Measurements from ENCODE around the gene RCBTB2. TPM values are rescaled to one million over a fixed set of nuclear protein-coding genes. Genes with fewer than 3 reads are reported as not detected.

The RCBTB2 gene
- total RNA-seq, 2 experiments from 2014 or later: 18.3 to 21.5 TPM

DNA sequence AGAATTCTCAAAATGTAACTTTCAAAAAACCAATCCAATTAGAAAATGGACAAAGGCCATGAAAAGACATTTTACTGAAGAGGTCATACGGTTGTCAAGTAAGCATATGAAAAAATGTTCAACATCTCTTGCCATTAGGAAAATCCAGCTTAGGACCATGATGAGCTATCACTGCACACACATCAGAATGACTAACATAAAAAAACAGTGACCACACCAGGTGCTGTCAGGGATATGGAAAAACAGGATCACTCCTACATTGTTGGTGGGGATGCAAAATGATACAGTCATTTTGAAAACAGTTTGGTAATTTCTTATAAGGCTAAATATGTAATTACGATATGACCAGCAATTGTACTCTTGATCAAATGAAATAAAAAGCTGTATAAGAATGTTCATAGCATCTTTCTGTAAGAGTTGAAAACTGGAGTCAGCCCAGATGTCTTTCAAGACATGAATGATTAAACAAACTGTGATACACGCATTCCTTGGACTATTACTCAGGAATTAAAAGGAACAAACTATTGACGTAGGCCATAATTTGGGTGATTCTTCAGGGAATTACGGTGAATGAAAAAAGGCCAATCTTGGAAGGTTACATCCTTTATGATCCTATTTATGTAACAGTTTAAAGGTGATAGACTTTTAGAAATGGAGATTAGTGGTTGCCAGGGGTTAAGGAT is 26.9 kb upstream of the RCBTB2 start:
- Mint-ChIP-seq H3K4me1 (peaks cover 49% of the 10 kb centered on the region), H3K9me3 (peaks cover 23% of the 10 kb centered on the region), H3K4me3 (peak overlapping the region; percentile 9), H3K27ac (no peak overlapping the region), H3K27me3 (peaks cover 25% of the 10 kb centered on the region), H3K36me3 (peaks cover 45% of the 10 kb centered on the region)
- DNase-seq (no peak), ATAC-seq (ENCODE audit: low read depth) (no peak)
- POLR2A ChIA-PET: interaction anchor here (4.8 kb wide), 1 partner anchor 28 kb away, joined by 40 read pairs; the partner anchor contains the start of gene RCBTB2

DNA sequence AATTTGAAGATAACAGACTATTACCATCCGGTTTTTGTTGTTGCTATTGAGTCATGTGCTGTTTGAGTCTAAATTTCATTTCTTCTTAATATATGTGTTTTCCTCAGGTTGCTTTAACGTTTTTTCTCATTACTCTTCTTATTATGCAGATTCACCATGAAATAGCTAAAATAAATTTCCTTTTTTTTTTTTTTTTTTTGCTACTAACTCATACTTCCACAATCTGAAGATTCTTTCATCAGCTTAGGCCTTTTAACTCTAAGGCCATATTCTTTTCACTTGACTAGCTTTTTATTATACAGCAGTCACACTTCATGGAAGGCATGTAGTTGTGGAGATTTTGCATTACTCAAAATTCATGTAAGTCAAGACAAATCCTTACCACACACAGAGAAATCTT is 23.9 kb upstream of the RCBTB2 start:
- H3K4me1 Mint-ChIP-seq: peaks cover 28% of the 10 kb centered on the region
- ATAC-seq (ENCODE audit: low read depth) (no peak), DNase-seq (no peak)
- H3K36me3 Mint-ChIP-seq: peaks cover 51% of the 10 kb centered on the region
- peaks cover 31% of the 10 kb centered on the region for H3K9me3 Mint-ChIP-seq
- no peak overlapping the region for H3K4me3 Mint-ChIP-seq
- H3K27ac Mint-ChIP-seq: no peak overlapping the region
- POLR2A ChIA-PET: no interaction called here
- peaks cover 27% of the 10 kb centered on the region for H3K27me3 Mint-ChIP-seq

DNA sequence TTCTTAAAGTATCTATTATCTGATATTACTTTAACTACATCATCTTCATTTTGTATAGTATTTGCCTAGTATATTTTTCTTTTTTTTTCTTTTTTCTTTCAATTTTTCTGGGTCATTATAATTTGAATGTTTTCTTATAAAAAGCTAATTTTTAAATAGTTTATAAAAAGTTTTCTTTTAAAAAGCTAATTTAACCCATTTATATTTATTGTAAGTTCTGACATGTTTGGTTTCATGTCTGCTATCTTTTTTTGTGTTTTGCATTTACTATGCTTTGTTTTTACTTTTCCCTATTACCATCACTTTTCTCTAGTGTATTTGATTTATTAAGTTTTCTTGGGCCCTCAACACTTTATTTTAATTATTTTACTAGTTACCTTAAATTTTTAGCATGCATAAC is 22.6 kb upstream of the RCBTB2 start:
- Mint-ChIP-seq H3K27me3 (peaks cover 24% of the 10 kb centered on the region), H3K4me3 (no peak overlapping the region), H3K4me1 (peaks cover 18% of the 10 kb centered on the region), H3K9me3 (peaks cover 34% of the 10 kb centered on the region), H3K27ac (no peak overlapping the region), H3K36me3 (peaks cover 48% of the 10 kb centered on the region)
- ATAC-seq (ENCODE audit: low read depth) (no peak), DNase-seq (no peak)
- POLR2A ChIA-PET: no interaction called here

DNA sequence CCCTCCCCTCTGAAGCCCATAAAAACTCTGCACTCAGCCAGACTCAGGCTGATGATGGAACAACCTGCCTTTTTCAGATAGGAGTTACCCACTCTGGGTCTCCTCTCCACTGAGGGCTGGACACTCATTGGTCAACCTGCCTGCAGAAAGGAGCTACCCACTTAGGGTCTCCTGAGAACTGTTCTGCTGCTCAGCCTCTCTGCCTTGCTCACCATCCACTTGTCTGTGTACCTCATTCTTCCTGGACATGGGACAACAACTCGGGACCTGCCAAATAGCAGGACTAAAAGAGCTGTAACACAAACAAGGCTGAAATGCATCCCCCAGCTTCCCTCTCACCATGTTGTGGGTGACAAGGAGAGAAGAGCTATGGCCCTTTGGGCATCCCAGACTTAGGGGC is 18.4 kb upstream of the RCBTB2 start:
- peaks cover 27% of the 10 kb centered on the region for H3K36me3 Mint-ChIP-seq
- H3K9me3 Mint-ChIP-seq: peaks cover 26% of the 10 kb centered on the region
- H3K27ac Mint-ChIP-seq: no peak overlapping the region
- H3K4me3 Mint-ChIP-seq: no peak overlapping the region
- H3K27me3 Mint-ChIP-seq: peaks cover 8% of the 10 kb centered on the region
- ATAC-seq (ENCODE audit: low read depth) (no peak), DNase-seq (no peak)
- peaks cover 2% of the 10 kb centered on the region for H3K4me1 Mint-ChIP-seq
- POLR2A ChIA-PET: interaction anchor here (0.6 kb wide), 2 partner anchors 10 to 12 kb away, joined by 3 to 4 read pairs; no protein-coding TSS in a partner anchor

DNA sequence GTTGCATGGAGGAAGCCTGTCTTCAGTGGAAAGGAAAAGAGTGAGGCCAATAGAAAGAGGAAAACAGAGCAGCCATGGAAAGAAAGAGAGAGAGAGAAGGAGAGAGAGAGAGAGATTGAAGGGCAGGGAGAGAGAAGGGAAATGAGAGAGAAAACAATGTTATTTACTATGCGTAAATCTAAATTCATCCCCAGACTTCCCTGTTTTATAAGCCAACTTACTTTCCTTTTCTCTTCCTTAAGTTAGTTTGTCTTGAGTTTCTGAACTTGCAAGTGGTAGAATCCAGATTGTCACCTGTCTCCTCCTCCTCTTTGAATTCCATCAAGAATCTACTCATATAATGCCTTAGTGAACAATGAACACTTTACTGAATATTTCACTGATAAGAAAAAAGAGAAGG is 16.8 kb upstream of the RCBTB2 start:
- DNase-seq: no peak
- no peak overlapping the region for H3K27ac Mint-ChIP-seq
- peaks cover 12% of the 10 kb centered on the region for H3K27me3 Mint-ChIP-seq

DNA sequence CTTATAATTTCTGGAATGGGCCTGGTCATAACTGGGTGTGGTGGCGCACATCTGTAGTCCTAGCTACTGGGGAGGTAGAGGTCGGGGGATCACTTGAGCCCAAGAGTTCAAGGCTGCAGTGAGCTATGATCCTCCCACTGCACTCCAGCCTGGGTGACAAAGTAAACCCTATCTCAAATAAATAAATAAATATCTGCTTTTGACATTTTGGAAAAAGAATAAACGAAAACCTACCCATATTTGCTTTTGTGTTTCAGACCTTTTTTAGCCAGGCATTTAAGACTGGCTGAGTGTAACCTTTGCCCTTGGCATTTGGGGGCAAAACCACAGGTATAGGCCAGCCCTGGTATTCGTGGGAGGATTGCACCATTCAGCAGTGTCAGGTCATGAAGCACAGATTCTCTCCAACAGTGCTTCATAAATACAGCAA is 14.8 kb upstream of the RCBTB2 start:
- DNase-seq (no peak), ATAC-seq (ENCODE audit: low read depth) (no peak)
- POLR2A ChIA-PET: no interaction called here
- Mint-ChIP-seq H3K27me3 (peaks cover 10% of the 10 kb centered on the region), H3K4me3 (no peak overlapping the region), H3K9me3 (peaks cover 19% of the 10 kb centered on the region), H3K27ac (no peak overlapping the region), H3K36me3 (peaks cover 22% of the 10 kb centered on the region), H3K4me1 (peaks cover 3% of the 10 kb centered on the region)

More for the DNA sequence above, 16.8 kb upstream of the RCBTB2 start:
- POLR2A ChIA-PET: no interaction called here
- no peak for ATAC-seq (ENCODE audit: low read depth)
- H3K4me1 Mint-ChIP-seq: peaks cover 2% of the 10 kb centered on the region
- peaks cover 20% of the 10 kb centered on the region for H3K36me3 Mint-ChIP-seq
- no peak overlapping the region for H3K4me3 Mint-ChIP-seq
- peaks cover 22% of the 10 kb centered on the region for H3K9me3 Mint-ChIP-seq

DNA sequence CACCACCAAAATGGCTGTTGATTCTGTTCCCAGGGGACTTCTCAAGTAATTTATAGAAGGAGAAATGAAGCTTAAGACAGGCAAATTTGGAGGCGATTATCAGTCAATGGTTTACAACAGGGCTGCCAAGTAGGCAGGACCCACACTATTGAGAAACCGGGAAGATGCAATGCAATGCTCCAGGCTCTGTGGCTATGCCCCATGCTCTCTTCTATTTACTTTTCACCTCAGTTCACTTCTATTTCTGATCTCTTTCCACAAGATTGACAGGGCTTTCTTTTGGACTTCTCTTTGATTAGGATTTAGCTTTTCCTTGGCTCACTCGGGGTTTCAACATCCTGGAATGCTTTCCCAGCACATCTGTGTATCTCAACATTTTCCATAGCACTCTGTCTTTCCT is 12.7 kb upstream of the RCBTB2 start:
- Mint-ChIP-seq H3K36me3 (peaks cover 17% of the 10 kb centered on the region), H3K27ac (no peak overlapping the region), H3K9me3 (peaks cover 9% of the 10 kb centered on the region), H3K27me3 (peaks cover 6% of the 10 kb centered on the region), H3K4me3 (no peak overlapping the region), H3K4me1 (peaks cover 3% of the 10 kb centered on the region)
- POLR2A ChIA-PET: no interaction called here
- no peak for ATAC-seq (ENCODE audit: low read depth)
- no peak for DNase-seq

DNA sequence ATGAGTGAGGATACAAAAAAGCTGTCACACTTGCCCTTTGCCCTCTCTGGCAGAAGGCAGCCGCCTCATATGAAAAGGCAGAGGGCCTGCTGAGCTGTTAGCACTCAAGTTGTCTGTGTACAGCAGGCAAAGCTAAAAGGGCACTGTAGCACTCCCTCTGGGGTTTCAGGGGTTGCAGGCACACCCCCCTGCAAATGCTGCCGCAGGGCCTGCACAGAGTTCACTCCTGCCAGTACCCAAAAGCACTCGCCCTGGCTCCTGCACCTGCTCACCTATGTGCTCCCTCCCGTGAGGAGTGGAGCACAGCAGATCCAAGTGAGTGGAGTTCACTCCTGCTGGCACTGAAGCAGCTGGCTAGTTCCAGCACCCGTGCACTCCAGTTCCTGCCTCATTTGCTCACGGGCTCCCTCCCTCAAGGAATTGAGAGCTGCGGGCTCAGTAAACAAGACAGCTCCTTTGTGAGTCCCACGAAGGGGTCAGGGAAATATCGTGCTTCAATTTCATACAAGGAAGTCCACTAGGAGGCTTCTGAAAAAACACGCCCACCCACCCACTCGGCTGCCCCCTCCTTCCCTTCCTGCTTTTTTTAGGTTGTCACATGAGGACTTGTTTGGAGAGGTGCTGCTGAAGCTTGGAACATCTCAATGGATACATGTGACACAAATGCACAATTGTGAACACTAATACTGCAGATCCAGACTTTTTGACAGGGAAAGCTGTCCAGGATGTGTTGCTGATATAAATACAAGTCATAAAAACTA is 9.9 kb upstream of the RCBTB2 start:
- H3K27me3 Mint-ChIP-seq: peaks cover 6% of the 10 kb centered on the region
- DNase-seq: no peak
- POLR2A ChIA-PET: interaction anchor here (3.0 kb wide), 1 partner anchor 10 kb away, joined by 17 read pairs; the partner anchor contains the start of gene RCBTB2
- no peak overlapping the region for H3K27ac Mint-ChIP-seq
- no peaks in the 10 kb centered on the region for H3K9me3 Mint-ChIP-seq
- H3K36me3 Mint-ChIP-seq: peaks cover 17% of the 10 kb centered on the region
- no peak overlapping the region for H3K4me3 Mint-ChIP-seq
- peaks cover 6% of the 10 kb centered on the region for H3K4me1 Mint-ChIP-seq
- ATAC-seq (ENCODE audit: low read depth): no peak

DNA sequence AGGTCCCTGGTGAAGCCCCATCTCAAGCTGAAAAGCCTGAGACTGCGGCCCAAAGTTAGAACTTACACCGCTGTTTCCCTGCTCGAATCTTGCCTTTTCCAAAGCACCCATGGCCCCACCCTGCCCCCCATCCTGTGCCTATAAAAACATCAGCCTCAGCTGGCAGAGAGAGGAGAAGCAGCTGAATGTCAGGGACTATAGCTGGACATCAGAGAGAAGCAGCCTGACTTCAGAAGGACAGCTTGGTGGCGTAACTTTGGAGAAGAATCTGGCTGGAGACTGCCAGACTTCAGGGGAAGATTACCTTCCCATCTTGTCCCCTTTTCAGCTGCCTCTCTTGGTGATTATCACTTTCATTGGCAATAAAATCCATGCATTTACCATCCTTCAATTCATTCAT is 9.3 kb upstream of the RCBTB2 start:
- peaks cover 6% of the 10 kb centered on the region for H3K4me1 Mint-ChIP-seq
- H3K9me3 Mint-ChIP-seq: peaks cover 4% of the 10 kb centered on the region
- peaks cover 6% of the 10 kb centered on the region for H3K27me3 Mint-ChIP-seq
- H3K36me3 Mint-ChIP-seq: peaks cover 22% of the 10 kb centered on the region
- POLR2A ChIA-PET: interaction anchor here (3.0 kb wide), 1 partner anchor 9 kb away, joined by 17 read pairs; the partner anchor contains the start of gene RCBTB2
- no peak overlapping the region for H3K4me3 Mint-ChIP-seq
- DNase-seq (no peak), ATAC-seq (ENCODE audit: low read depth) (no peak)
- H3K27ac Mint-ChIP-seq: no peak overlapping the region

DNA sequence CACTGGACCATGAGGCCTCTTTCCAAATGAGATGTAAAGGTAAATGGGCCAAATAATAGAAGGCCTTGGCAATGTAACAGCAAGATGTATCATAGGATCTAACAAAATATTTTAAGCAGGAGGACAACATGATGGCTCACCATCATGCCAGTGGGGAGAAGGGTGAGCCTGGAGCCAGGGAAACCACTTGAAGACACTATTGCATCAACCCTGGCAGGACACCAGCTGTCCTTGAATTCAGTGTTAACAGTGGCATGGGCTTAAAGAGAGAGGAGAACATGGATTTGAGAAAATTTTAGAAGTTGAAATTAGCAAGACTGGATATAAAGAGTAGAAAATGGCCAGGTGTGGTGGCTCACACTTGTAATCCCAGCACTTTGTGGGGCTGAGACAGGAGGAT is 6.7 kb upstream of the RCBTB2 start:
- Mint-ChIP-seq H3K27ac (no peak overlapping the region), H3K27me3 (peaks cover 2% of the 10 kb centered on the region), H3K36me3 (peaks cover 29% of the 10 kb centered on the region), H3K4me1 (peaks cover 9% of the 10 kb centered on the region), H3K9me3 (peaks cover 17% of the 10 kb centered on the region), H3K4me3 (no peak overlapping the region)
- POLR2A ChIA-PET: no interaction called here
- no peak for DNase-seq
- ATAC-seq (ENCODE audit: low read depth): no peak

DNA sequence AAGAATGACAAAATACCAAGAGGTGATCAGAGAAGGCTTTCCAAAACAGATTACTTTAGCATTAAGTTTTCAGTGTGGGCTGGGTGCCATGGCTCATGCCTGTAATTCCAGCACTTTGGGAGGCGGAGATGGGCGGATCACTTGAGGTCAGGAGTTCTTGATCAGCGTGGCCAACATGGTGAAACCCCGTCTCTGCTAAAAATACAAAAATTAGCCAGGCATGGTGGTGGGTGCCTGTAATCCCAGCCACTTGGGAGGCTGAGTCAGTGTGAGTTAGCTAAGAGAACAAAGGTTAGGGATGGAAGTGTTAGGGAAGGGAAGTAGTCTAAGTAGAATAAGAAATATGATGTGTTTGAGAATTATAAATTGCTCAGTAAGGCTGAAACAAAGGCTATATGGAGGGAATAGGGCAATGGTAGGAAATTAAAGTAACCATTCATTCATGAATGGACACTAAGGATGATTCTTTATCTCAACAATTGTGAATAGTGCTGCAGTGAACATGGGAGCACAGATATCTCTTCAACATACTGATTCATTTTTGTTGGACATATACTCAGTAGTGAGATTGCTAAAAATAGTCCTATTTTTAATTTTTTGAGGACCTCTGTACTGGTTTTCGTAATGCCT is 3.9 kb upstream of the RCBTB2 start:
- peaks cover 21% of the 10 kb centered on the region for H3K4me1 Mint-ChIP-seq
- no peak for ATAC-seq (ENCODE audit: low read depth)
- H3K9me3 Mint-ChIP-seq: peaks cover 17% of the 10 kb centered on the region
- peaks cover 2% of the 10 kb centered on the region for H3K27me3 Mint-ChIP-seq
- no peak for DNase-seq
- H3K36me3 Mint-ChIP-seq: peaks cover 25% of the 10 kb centered on the region
- no peak overlapping the region for H3K27ac Mint-ChIP-seq
- H3K4me3 Mint-ChIP-seq: no peak overlapping the region
- POLR2A ChIA-PET: no interaction called here

DNA sequence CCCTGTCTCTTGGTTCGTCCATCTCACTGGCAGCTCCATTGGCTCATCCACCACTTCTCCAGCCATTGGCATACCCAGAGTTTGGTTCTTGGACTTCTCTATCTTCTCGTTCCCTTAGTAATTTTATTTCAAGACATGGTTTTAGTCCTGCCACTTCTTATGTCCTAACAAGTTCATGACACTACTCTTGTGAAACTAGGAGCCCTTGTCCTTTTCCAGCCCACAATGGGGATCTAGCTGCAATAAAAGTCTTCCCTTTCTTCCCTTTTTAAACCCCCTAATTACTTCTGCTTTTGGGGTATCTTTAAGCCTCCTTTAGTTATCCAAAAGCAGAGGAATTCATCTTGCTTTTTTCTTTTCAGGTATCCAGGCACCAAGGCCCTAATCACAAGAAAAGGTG is 2.9 kb upstream of the RCBTB2 start:
- DNase-seq (no peak), ATAC-seq (ENCODE audit: low read depth) (no peak)
- H3K4me1 Mint-ChIP-seq: peaks cover 31% of the 10 kb centered on the region
- peaks cover 17% of the 10 kb centered on the region for H3K9me3 Mint-ChIP-seq
- POLR2A ChIA-PET: interaction anchor here (0.6 kb wide), 1 partner anchor 301 kb away, joined by 3 read pairs; no protein-coding TSS in a partner anchor
- H3K27me3 Mint-ChIP-seq: peaks cover 2% of the 10 kb centered on the region
- H3K27ac Mint-ChIP-seq: no peak overlapping the region
- peaks cover 25% of the 10 kb centered on the region for H3K36me3 Mint-ChIP-seq
- no peak overlapping the region for H3K4me3 Mint-ChIP-seq

DNA sequence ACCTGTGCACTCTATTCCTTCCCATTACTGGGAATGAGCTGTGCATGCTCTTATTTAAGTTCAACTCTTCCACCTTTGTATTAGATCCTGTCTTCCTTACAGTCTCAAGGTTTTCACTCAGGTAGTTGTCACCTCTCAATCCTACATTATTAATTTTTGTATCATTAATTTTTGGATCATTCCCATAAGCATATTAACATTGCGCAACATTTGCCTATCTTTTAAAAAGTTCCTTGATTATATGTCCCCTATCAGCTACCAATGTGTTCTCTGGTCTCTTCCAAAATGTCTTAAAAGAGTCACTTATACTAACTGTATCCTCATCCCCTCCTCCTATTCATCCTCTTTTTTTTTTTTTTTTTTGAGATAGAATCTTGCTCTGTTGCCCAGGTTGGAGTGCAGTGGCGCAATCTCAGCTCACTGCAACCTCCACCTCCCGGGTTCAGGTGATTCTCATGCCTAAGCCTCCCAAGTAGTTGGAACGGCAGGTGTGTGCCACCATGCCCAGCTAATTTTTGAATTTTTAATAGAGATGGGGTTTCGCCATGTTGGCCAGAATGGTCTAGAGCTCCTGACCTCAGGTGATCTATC is 2.1 kb upstream of the RCBTB2 start:
- H3K27me3 Mint-ChIP-seq: peaks cover 2% of the 10 kb centered on the region
- no peak overlapping the region for H3K4me3 Mint-ChIP-seq
- ATAC-seq (ENCODE audit: low read depth) (no peak), DNase-seq (no peak)
- H3K27ac Mint-ChIP-seq: no peak overlapping the region
- peaks cover 17% of the 10 kb centered on the region for H3K9me3 Mint-ChIP-seq
- peaks cover 34% of the 10 kb centered on the region for H3K4me1 Mint-ChIP-seq
- peaks cover 29% of the 10 kb centered on the region for H3K36me3 Mint-ChIP-seq
- POLR2A ChIA-PET: interaction anchor here (0.6 to 1.7 kb wide), 4 partner anchors 29 to 300 kb away, joined by 3 to 7 read pairs (median 3); no protein-coding TSS in a partner anchor
